Choroid plexus epithelial cell (primary cell): ENCODE results near the gene NRXN3.

Experiments
- DNase-seq: peaks from one replicate; pipeline ENCODE4 v3.0.0-alpha.2; 2010; ENCODE audit warnings: low read depth
- H3K4me3 ChIP-seq: 2 replicates; pipeline ENCODE4 v1.5.1; 2011; ENCODE audit warnings: low read depth, mild to moderate bottlenecking, control low read depth, low read length, moderate library complexity
- TF ChIP-seq, protein P1 (sequence below): conservative IDR thresholded peaks from 2 replicates; pipeline ENCODE4 v1.5.1; 2011; ENCODE audit warnings: low read depth, mild to moderate bottlenecking, control low read depth, inconsistent platforms, low read length, moderate library complexity

The NRXN3 gene

DNA sequence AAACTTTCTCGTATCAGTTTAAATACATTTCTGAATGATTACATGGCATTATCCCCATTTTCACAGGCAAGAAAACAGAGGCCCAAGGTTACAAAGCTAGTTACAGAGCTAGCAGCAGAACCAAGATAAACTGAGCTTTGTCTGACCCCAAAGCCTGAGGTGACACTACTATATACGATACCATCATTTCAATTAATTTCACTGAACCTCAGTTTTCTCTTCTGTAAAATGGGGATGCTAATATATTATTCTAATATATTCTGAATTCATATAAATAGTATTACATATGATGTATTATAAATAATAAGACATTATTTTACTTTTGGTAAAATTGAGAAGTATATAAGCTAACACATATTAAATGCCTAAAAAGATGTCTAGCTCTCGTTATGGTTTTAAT is 143.3 kb downstream of the NRXN3 start:
- TF ChIP-seq, protein P1, sequence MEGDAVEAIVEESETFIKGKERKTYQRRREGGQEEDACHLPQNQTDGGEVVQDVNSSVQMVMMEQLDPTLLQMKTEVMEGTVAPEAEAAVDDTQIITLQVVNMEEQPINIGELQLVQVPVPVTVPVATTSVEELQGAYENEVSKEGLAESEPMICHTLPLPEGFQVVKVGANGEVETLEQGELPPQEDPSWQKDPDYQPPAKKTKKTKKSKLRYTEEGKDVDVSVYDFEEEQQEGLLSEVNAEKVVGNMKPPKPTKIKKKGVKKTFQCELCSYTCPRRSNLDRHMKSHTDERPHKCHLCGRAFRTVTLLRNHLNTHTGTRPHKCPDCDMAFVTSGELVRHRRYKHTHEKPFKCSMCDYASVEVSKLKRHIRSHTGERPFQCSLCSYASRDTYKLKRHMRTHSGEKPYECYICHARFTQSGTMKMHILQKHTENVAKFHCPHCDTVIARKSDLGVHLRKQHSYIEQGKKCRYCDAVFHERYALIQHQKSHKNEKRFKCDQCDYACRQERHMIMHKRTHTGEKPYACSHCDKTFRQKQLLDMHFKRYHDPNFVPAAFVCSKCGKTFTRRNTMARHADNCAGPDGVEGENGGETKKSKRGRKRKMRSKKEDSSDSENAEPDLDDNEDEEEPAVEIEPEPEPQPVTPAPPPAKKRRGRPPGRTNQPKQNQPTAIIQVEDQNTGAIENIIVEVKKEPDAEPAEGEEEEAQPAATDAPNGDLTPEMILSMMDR: no peak
- no peak overlapping the region for H3K4me3 ChIP-seq
- DNase-seq: no peak

DNA sequence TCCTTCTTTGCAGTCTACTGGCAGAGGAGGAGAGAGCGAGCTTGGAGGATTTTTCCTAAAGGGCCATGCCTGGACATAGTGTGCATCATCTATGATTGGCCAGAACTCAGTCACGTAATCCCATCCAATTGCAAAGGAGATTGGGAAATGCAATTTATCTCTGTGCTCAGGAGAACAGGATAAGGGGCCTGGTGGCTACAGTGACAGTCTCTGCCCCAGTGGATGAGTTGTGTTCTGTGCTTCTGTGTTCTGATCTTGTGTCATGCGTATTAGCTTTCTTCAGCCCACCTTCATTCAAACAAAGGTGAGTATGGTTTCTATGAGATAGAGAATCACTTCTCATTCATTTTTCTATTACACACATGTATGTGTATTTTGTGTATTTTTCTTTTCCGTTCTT is 144.3 kb downstream of the NRXN3 start:
- no peak overlapping the region for H3K4me3 ChIP-seq
- TF ChIP-seq, protein P1: no peak
- DNase-seq: no peak

DNA sequence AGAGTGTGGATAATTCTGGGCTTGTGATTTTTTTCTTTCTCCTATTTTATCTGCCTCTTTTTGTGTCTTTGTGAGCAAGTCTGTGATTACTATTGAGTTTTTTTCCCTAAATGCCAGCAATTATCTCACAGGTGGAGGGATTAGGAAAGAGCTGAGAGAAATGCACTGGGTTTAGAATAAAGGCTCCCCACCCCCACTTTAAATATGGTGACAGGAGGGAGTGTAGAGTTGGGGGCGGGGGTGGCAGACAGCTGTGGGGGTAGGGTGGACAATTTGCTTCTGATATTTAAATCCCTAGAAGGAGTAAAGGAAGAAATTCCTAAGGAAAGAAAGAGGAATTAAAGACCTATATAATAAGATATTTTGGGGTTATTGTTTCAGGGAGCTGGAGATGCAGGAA is 145.9 kb downstream of the NRXN3 start:
- H3K4me3 ChIP-seq: no peak overlapping the region
- TF ChIP-seq, protein P1: no peak
- no peak for DNase-seq

DNA sequence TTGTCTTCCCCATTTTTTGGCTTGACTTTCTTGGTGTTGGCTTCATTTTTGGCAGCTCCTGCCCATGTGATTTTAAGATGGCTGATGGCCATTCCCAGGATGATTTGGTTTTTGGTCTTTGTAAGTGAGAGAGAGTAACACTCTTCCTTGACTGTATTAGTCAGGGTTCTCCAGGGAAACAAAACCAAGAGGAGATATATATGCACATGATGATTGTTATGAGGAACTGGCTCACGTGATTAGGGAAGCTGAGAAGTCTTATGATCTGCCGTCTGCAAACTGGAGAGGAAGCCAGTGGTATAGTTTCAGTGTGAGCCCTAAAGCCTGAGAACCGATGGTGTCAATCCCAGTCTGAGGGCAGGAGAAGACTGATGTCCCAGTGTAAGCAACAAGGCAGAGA is 146.6 kb downstream of the NRXN3 start:
- TF ChIP-seq, protein P1: no peak
- DNase-seq: no peak
- no peak overlapping the region for H3K4me3 ChIP-seq

DNA sequence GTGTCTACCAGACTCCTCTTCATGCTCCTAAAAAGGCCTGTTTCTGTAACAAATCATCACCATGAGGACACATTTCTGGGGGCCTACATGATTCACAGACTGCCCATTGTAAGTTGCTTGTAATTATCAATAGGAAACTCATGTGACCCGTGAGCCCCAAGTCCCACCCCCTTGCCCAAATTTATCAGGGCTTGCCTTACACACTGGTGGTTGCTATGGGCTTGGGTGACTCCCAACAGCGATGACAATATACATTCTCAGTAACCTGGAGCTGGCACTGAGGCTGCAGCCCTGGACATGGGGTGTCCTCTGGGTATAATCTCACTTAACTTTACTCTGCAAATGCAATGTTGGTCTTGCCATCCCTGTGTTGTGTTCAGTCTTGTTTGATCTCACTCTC is 149.2 kb downstream of the NRXN3 start:
- H3K4me3 ChIP-seq: no peak overlapping the region
- no peak for DNase-seq
- TF ChIP-seq, protein P1: no peak

DNA sequence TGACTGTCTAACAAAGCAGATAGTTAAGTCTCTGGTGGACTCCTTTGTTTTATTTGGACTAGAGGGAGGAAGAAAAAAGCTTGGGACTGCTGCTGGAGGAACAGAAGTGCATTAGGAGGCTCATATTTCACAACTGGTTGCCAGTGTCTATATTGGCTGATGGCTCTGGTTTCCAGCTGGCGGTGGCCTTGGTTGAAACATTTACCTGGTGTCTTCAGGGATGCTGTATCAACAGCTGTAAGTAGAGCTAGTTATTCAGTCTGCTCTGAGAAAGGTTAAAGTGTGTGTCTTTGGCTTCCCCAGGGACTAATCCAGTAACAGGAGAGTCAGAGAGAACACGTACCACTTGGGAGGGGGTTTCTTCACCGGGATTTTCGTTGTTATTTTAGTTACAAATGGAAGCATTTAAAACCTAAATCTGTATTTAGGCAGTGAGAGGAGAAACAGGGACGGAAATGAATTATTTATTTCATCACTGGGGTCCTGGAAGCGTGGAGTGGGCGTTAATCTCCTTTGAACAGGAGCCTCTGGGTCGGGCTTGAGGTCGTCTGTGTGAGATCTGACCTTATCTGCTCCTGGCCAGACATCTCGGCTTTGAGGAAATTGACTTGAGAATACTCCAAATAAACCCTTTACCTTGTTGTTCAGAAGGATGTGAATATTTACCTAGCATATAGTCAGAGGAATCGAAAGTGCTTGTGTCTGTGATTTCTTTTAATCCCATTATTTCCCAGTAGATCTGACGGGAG is 149.9 kb downstream of the NRXN3 start:
- no peak for DNase-seq
- H3K4me3 ChIP-seq: no peak overlapping the region
- TF ChIP-seq, protein P1: no peak

DNA sequence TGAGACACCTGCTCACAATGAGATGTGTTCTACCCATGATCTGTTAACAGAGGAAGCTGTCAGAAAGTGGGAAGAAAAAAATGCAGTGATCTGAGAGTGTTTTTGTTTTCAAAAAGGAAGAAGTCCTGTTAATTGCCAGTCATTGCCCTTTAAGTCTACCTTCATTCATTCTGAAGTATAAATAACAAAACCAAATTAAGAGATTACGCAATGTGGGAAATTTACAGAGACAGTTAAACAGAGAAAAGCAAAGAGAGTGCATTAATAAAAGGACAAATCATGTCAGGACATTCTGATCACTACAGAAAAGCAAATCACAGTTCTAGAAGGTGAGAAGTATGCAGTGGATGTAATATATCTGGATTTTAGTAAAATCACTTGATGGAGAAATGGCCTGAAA is 154.2 kb downstream of the NRXN3 start:
- TF ChIP-seq, protein P1: no peak
- no peak for DNase-seq
- H3K4me3 ChIP-seq: no peak overlapping the region
